Transverse colon (tissue), 4 donors: ENCODE data around the gene LAD1. TPM values are rescaled to one million over a fixed set of nuclear protein-coding genes. Genes with fewer than 3 reads are reported as not detected.

Experiments
- DNase-seq: peaks from one replicate; pipeline ENCODE4 v3.0.0-alpha.2; 2019
- H3K27ac ChIP-seq, 4 donors: fragments of 200-600 bp; sonication (generic); 2 replicates each; pipeline ENCODE4 v1.5.1; 2016 to 2018; ENCODE audit warnings: inconsistent platforms in 4 of 4
- H3K27me3 ChIP-seq: fragments of 200-600 bp; sonication (generic); 2 replicates; pipeline ENCODE4 v1.5.1; 2017; ENCODE audit warnings: inconsistent platforms
- H3K36me3 ChIP-seq, 4 donors: fragments of 200-600 bp; sonication (generic); 2 replicates each; pipeline ENCODE4 v1.5.1; 2017 to 2019; ENCODE audit warnings: inconsistent platforms in 4 of 4
- H3K4me1 ChIP-seq, 4 donors: fragments of 200-600 bp; sonication (generic); 2 replicates each; pipeline ENCODE4 v1.5.1; 2017 to 2020; ENCODE audit warnings: inconsistent platforms in 4 of 4
- H3K4me3 ChIP-seq, 4 donors: fragments of 200-600 bp; sonication (generic); 1 replicate in 1 of 4; 2 replicates in 3 of 4; pipeline versions ENCODE4 v1.5.1 to v1.6.1; 2017 to 2019; ENCODE audit warnings: inconsistent platforms in 4 of 4
- H3K9me3 ChIP-seq, 2 donors: fragments of 200-600 bp; sonication (generic); 2 replicates each; pipeline ENCODE4 v1.5.1; 2017 to 2019; ENCODE audit warnings: inconsistent platforms in 2 of 2
- CTCF ChIP-seq, 5 experiments: fragments of 200-600 bp in 3 of 5; fragments of 450-650 bp in 2 of 5; sonication (generic) in 3 of 5; IDR thresholded peaks; 1 replicate in 2 of 5; 2 replicates in 3 of 5; pipeline ENCODE4 v1.5.1; 2016 to 2017; ENCODE audit warnings: antibody characterized with exemption in 5 of 5, inconsistent platforms in 3 of 5, mild to moderate bottlenecking in 2 of 5, moderate library complexity in 1 of 5
- EP300 ChIP-seq: sonication (generic); formaldehyde crosslinking; IDR thresholded peaks from one replicate; pipeline ENCODE4 v1.6.1; 2017; ENCODE audit warnings: antibody characterized with exemption, low read depth
- POLR2A ChIP-seq: fragments of 450-650 bp; IDR thresholded peaks from one replicate; pipeline ENCODE4 v1.6.1; 2016; ENCODE audit warnings: antibody characterized with exemption, mild to moderate bottlenecking, moderate library complexity
- POLR2AphosphoS5 ChIP-seq, 3 donors: sonication (generic); formaldehyde crosslinking; IDR thresholded peaks; one replicate each; pipeline ENCODE4 v1.6.1; 2016; ENCODE audit warnings: antibody characterized with exemption in 3 of 3
- WGBS, 2 donors: methylation state at CpG; one replicate each; pipeline ENCODE4 v1.1.5; 2018; ENCODE audit warnings: low coverage in 1 of 2; 5-methylcytosine and 5-hydroxymethylcytosine counted together
- in situ Hi-C, 4 donors: fragments of 200-750 bp; cut with MboI; loops; one replicate each; pipeline versions ENCODE4 v1.15.0 to v1.15.1; 2017; ENCODE audit warnings: low sequenced_read_pairs in 3 of 4, low pct_ligation_motif_present in 1 of 4, low pct_unique_long_range_greater_than_20kb in 1 of 4
- intact Hi-C: fragments of 100-400 bp; cut with DNase I; formaldehyde crosslinking; loops from one replicate; pipeline ENCODE4 v1.15.1; 2023; ENCODE audit warnings: low total_unique reads
- total RNA-seq, 4 donors: library from RNA; depleted of rRNA; stranded (reverse); fragments of >200 nt; gene quantifications; one replicate each; pipeline ENCODE4 v1.1.0, GENCODE V29; 2016

LAD1 gene, protein sequence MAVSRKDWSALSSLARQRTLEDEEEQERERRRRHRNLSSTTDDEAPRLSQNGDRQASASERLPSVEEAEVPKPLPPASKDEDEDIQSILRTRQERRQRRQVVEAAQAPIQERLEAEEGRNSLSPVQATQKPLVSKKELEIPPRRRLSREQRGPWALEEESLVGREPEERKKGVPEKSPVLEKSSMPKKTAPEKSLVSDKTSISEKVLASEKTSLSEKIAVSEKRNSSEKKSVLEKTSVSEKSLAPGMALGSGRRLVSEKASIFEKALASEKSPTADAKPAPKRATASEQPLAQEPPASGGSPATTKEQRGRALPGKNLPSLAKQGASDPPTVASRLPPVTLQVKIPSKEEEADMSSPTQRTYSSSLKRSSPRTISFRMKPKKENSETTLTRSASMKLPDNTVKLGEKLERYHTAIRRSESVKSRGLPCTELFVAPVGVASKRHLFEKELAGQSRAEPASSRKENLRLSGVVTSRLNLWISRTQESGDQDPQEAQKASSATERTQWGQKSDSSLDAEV
- 100 to 1,000 TPM; 142 to 215 (median 177) TPM for total RNA-seq

DNA sequence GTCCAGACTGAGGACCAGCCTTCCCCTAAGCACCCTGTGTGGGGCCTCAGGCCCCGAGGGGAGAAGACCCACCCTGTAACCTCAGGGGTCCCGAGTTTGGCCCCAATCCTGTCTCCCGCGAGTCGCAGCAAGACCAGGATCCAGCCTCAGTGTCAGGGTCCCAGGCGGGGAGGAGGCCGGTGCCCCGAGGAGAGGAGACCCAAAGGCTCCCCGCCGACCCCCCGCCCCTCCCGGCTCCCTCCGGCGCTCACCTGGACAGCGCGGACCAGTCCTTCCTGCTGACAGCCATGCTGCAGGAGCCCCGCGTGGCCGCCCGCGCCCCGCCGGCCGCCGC, at the start of gene LAD1:
Gene LAD1 (minus strand): TSS at position 307 of the 334 bp plus-strand sequence. CDS start 18 bp downstream, at position 289.
- Histone ChIP-seq H3K4me3 (peak within 1 kb of the TSS; percentile 13 to 62 (median 47)), H3K27me3 (peaks cover 23% of the 10 kb centered on the region), H3K4me1 (peaks cover 0 to 51% (median 28%) of the 10 kb centered on the region in 4 donors), H3K36me3 (no peaks in the 10 kb centered on the region), H3K9me3 (no peaks in the 10 kb centered on the region), H3K27ac (peak within 1 kb of the TSS; percentile 82 to 90 (median 88))
- 15% methylated on average over 21 of the region's 25 CpGs; no CpG with 5 or more reads in 1 of the 2 donors for WGBS, 2 donors
- in situ Hi-C loops (no loop called here), intact Hi-C loops (no loop called here)
- no peak for DNase-seq
- TF ChIP-seq POLR2A, result no peak
- TF ChIP-seq EP300, result no peak
- TF ChIP-seq CTCF (IDR thresholded peaks at IDR 0.05), result no peak
- no peak for TF ChIP-seq POLR2AphosphoS5 (IDR thresholded peaks at IDR 0.05)

DNA sequence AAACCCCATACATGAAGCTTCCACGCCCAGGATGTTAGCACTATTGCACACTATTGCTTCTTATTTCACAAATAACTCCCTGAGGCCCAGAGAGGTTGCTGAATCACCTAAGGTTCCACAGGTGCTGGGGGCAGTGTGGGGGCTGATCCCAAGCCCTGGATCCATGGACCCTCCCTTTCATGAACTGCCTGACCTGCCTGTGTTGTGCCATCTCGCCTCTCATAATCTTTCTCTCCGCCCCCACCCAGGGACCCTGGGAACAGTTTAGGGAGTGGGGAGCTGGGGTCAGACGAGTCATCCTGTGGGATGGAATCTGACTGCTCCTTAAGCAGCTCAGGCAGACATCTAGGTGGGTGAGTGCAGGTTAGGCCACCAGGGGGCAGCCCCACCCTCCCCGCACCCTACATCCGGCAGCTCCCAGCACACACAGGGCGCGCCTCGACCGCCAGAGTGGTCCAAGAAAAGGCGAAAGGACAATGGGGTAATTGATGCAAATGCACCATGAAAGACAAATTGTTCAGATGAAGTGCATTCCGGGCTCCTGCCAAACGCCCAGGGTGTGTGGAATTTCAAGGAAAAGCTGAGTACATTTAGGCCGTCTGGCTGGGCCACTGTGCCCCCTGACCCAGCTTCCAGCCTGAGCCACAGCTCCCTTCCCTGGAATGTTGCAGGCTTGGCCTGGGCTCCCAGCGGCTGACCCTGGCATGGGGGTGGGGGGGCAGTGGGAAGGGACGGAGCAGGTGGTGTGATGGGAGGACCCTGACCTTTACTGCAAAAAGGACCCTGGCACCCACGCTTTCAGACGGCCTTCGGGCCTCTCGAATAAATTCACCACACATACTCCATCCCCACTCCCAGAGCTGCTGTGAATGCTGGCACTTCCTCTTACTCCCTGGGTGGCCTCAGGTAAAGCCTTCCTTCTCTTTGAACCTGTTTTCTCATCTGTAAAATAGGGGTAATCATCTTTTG, 49.1 kb upstream of the LAD1 start:
- DNase-seq, result peak; percentile 82
- Histone ChIP-seq H3K4me1 (peaks cover 10 to 25% (median 12%) of the 10 kb centered on the region in 4 donors), H3K9me3 (no peaks in the 10 kb centered on the region), H3K27me3 (no peaks in the 10 kb centered on the region), H3K36me3 (no peaks in the 10 kb centered on the region), H3K27ac (peak overlapping the region in 3 of 4 donors; percentile 21 to 55 (median 21)), H3K4me3 (no peak overlapping the region)
- in situ Hi-C loops, result no loop called here
- intact Hi-C loops, result loop anchor here (5.0 kb wide), 2 partner anchors 34 to 64 kb away; no protein-coding TSS in a partner anchor
- WGBS, 2 donors, result 24% methylated on average over 20 of the region's 20 CpGs; no CpG with 5 or more reads in 1 of the 2 donors
- TF ChIP-seq POLR2AphosphoS5 (IDR thresholded peaks at IDR 0.05), result peak in 1 of 3 donors; percentile 26
- no peak for TF ChIP-seq EP300
- TF ChIP-seq POLR2A, result no peak
- TF ChIP-seq CTCF (IDR thresholded peaks at IDR 0.05), result peak; percentile 79 to 88 (median 86)

GRCh38 chr1:201445310-201445709, 46.2 kb upstream of the LAD1 start:
- in situ Hi-C loops (no loop called here), intact Hi-C loops (loop anchor here (5.0 kb wide), 2 partner anchors 37 to 67 kb away; no protein-coding TSS in a partner anchor)
- Histone ChIP-seq H3K4me1 (peaks cover 3 to 15% (median 5%) of the 10 kb centered on the region in 4 donors), H3K27me3 (no peaks in the 10 kb centered on the region), H3K27ac (no peak overlapping the region), H3K9me3 (no peaks in the 10 kb centered on the region), H3K4me3 (no peak overlapping the region), H3K36me3 (no peaks in the 10 kb centered on the region)
- TF ChIP-seq POLR2AphosphoS5 (IDR thresholded peaks at IDR 0.05), result no peak
- TF ChIP-seq EP300, result no peak
- TF ChIP-seq CTCF (IDR thresholded peaks at IDR 0.05), result no peak
- no peak for TF ChIP-seq POLR2A
- WGBS, 2 donors, result 67 to 94% methylated on average over 1 to 6 of the region's 6 CpGs
- DNase-seq, result no peak
